Measurements from ENCODE around the gene MARCKSL1. TPM values are rescaled to one million over a fixed set of nuclear protein-coding genes. Genes with fewer than 3 reads are reported as not detected.
A peak's percentile ranks its signal among the peaks of the same experiment; 100 is the strongest.

The MARCKSL1 gene
- total RNA-seq, 2 donors from 2014 or later, result 144 to 243 TPM

DNA sequence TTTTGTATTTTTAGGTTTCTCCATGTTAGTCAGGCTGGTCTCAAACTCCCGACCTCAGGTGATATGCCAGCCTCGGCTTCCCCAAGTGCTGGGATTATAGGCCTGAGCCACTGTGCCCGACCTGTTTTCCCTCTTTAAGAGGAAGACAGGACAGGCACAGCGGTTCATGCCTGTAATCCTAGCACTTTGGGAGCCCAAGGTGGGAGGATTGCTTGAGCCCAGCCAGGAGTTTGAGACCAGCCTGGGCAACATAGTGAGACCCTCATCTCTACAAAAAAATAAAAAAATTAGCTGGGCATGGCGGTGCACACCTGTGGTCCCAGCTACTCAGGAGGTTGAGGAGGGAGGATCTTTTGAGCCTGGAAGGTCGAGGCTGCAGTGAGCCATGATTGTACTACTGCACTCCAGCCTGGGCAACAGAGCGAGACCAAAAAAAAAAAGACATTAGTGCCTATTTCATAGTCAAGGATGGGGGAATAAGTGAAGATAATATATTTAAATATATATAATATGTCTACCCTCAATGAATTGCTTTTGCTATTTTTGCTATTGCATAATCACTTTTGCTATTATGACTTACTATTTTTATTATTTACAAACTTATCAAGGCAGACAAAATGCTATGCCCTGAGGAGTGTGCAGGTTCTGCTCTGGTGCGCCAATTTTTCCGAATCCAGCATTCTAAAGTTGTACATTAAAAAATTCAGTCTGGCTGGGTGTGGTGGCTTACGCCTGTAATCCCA is 17.7 kb downstream of the MARCKSL1 start:
- WGBS, result 96% methylated on average over 10 of the region's 10 CpGs
- intact Hi-C loops (cut with DNase I), result no loop called here
- no peaks in the 10 kb centered on the region for H3K36me3 ChIP-seq
- no peak overlapping the region for H3K27ac ChIP-seq
- H3K27me3 ChIP-seq (replicated peaks; ENCODE audit: insufficient read depth), result no peaks in the 10 kb centered on the region
- H3K9me3 ChIP-seq, result no peaks in the 10 kb centered on the region
- TF ChIP-seq POLR2A (IDR thresholded peaks at IDR 0.05) (no peak), POLR2AphosphoS5 (IDR thresholded peaks at IDR 0.05) (no peak)
- TF ChIP-seq, protein P1, sequence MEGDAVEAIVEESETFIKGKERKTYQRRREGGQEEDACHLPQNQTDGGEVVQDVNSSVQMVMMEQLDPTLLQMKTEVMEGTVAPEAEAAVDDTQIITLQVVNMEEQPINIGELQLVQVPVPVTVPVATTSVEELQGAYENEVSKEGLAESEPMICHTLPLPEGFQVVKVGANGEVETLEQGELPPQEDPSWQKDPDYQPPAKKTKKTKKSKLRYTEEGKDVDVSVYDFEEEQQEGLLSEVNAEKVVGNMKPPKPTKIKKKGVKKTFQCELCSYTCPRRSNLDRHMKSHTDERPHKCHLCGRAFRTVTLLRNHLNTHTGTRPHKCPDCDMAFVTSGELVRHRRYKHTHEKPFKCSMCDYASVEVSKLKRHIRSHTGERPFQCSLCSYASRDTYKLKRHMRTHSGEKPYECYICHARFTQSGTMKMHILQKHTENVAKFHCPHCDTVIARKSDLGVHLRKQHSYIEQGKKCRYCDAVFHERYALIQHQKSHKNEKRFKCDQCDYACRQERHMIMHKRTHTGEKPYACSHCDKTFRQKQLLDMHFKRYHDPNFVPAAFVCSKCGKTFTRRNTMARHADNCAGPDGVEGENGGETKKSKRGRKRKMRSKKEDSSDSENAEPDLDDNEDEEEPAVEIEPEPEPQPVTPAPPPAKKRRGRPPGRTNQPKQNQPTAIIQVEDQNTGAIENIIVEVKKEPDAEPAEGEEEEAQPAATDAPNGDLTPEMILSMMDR (IDR thresholded peaks at IDR 0.05), result no peak
- no peak overlapping the region for H3K4me3 ChIP-seq
- H3K4me1 ChIP-seq (replicated peaks), result no peaks in the 10 kb centered on the region
- no peak for DNase-seq (ENCODE audit: low spot score)

DNA sequence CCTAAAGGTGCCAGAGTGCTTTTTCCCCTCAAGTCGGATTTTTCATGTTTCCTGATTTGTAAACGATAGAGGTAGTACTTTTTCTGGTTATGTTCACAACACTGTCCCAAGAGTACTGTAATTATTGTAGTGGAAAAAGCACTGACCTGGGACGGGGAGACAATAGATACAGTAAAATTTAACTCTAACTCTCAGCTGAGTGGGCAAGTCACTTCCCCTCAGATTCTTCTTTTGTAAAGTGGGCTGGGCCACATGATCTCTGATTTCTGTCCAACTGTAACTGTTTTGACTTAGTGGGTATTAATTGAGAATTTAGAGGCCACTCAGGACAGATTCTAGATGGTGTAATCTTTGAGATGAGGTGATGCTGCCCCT is 19.1 kb downstream of the MARCKSL1 start:
- DNase-seq (ENCODE audit: low spot score), result no peak
- no peak for TF ChIP-seq POLR2AphosphoS5 (IDR thresholded peaks at IDR 0.05)
- no peak for TF ChIP-seq POLR2A (IDR thresholded peaks at IDR 0.05)
- TF ChIP-seq, protein P1 (IDR thresholded peaks at IDR 0.05), result no peak
- Histone ChIP-seq H3K9me3 (no peaks in the 10 kb centered on the region), H3K4me1 (replicated peaks) (no peaks in the 10 kb centered on the region), H3K4me3 (no peak overlapping the region), H3K27me3 (replicated peaks; ENCODE audit: insufficient read depth) (no peaks in the 10 kb centered on the region), H3K27ac (no peak overlapping the region), H3K36me3 (no peaks in the 10 kb centered on the region)
- 66% methylated on average over 3 of the region's 3 CpGs for WGBS
- intact Hi-C loops (cut with DNase I), result no loop called here

DNA sequence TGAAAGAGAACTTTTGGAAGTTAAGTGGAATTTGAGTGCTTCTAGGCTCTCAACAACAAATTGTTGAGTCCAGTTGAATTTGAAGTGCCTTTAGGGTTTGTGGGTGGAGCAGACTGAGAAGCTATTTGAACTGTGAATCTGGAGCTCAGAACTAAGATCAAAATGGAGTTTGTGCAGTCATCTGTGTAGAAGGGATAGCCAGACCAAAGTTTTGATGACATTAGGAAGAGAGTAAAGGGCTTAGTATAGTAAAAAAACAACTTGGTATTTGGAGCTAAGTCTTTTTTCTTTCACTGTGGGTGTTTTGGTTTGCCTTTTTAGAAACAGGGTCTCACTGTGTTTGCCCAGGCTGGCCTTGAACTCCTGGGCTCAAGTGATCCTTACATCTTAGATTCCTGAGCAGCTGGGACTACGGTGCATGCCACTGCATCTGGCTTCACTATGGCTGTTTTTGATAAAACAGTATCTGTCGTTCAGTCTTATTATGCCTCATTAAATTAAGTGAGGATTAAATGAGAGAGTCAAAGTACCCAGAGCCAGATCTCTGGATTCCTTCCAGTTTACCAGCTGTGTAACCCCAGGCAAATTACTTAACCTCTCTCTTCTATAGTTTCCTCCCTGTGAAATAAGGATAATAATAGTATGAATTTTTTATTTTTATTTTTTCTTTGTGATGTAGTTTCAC is 24.2 kb downstream of the MARCKSL1 start:
- Histone ChIP-seq H3K36me3 (no peaks in the 10 kb centered on the region), H3K9me3 (no peaks in the 10 kb centered on the region), H3K4me1 (replicated peaks) (no peaks in the 10 kb centered on the region), H3K4me3 (no peak overlapping the region), H3K27ac (no peak overlapping the region), H3K27me3 (replicated peaks; ENCODE audit: insufficient read depth) (no peaks in the 10 kb centered on the region)
- no peak for TF ChIP-seq POLR2A (IDR thresholded peaks at IDR 0.05)
- no peak for TF ChIP-seq POLR2AphosphoS5 (IDR thresholded peaks at IDR 0.05)
- TF ChIP-seq, protein P1 (IDR thresholded peaks at IDR 0.05), result no peak
- intact Hi-C loops (cut with DNase I), result no loop called here
- 49% methylated on average over 2 of the region's 2 CpGs for WGBS
- no peak for DNase-seq (ENCODE audit: low spot score)

DNA sequence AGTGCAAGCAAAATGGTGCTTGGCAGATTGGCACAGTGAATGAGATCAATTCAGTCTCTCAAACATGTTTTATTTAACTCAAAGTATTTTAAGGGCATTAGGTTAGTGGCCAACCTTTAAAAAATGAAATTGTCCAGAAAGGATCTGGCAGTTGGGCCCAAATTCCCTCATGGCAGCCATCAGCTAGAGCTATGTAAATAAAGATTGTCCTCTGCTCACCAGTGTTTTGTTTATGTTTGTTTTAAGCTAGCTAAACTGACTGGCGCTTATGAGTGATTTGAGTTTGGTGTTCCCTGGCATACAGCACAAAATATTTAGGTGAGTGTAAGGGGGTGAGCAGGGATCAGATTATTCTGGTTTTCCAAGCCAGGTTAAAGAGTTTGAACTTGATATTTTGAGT is 26.1 kb downstream of the MARCKSL1 start:
- H3K9me3 ChIP-seq, result no peaks in the 10 kb centered on the region
- intact Hi-C loops (cut with DNase I), result no loop called here
- TF ChIP-seq, protein P1 (IDR thresholded peaks at IDR 0.05), result no peak
- TF ChIP-seq POLR2A (IDR thresholded peaks at IDR 0.05) (no peak), POLR2AphosphoS5 (IDR thresholded peaks at IDR 0.05) (no peak)

More for the DNA sequence above, 26.1 kb downstream of the MARCKSL1 start:
- Histone ChIP-seq H3K36me3 (no peaks in the 10 kb centered on the region), H3K27ac (peak overlapping the region in 1 of 2 donors; percentile 4), H3K4me3 (no peak overlapping the region), H3K27me3 (replicated peaks; ENCODE audit: insufficient read depth) (no peaks in the 10 kb centered on the region), H3K4me1 (replicated peaks) (no peaks in the 10 kb centered on the region)
- 50% methylated on average over 1 of the region's 1 CpG for WGBS
- no peak for DNase-seq (ENCODE audit: low spot score)
